Fibroblast of skin of right quadriceps (primary cell): ENCODE results near the gene KRT71.

Experiments
- DNase-seq: peaks from one replicate; pipeline ENCODE4 v3.0.0-alpha.2; 2013

KRT71 gene

DNA sequence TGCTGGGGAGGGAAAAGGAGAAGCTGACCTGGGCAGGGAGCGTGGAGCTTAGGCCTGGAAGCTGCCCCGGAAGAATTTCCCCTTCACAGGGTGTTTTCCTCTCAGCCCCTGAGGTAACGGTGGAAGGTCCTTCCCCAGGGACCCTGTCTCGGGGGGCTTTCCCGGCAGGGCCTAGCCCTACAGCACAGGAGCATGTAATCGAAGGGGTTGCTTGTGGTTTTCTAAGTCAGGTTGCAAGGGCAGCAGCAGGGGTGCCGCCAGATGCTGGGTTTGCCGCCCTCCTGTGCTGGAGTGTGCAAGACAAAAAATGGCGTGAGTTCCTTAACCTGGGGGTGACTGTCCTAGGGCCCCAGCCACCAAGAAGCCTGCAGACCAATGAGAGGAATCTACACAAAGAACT is 22.3 kb upstream of the KRT71 start:
- no peak for DNase-seq

DNA sequence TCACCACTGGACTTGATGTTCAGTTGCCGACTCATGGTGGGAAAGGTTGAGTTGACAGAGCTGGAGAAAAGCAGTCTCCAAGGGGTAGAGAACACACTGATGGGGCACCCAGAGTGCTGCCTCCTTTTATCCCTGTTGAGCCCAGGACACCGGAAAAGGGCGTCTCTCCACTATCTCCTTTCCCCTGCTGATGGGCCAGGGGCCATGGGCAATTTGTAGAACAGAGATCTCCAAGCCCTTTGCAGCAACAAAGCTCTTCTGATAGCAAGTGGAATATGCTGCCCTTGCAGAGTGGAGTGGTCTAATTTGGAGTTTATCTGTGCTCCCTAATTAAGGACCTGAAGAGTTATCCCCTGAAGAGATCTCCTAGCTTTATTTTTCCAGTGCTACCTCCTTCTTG is 20.8 kb upstream of the KRT71 start, which contains the start of gene KRT74:
Gene KRT74, minus strand, starts transcription at position 101 of the 400 bp plus-strand sequence. Its CDS starts 66 bp downstream, at position 35.
- no peak for DNase-seq

DNA sequence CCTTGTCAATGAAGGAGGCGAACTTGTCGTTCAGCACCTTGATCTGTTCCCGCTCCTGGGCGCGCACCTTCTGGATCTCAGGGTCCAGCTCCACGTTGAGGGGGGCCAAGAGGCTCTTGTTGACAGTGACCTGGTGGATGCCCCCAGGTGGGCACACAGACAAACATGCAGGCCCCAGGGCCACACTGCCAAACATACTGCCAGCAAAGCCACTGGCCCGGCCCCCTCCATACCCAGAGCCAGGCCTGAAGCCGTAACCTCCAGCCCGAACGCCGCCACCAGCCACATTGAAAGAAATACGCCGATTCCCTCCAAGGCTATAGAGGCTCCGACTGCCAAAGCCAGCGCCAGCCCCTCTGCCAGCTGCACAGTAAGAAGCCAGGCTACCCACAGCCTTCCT is 20.4 kb upstream of the KRT71 start:
- DNase-seq, result no peak

DNA sequence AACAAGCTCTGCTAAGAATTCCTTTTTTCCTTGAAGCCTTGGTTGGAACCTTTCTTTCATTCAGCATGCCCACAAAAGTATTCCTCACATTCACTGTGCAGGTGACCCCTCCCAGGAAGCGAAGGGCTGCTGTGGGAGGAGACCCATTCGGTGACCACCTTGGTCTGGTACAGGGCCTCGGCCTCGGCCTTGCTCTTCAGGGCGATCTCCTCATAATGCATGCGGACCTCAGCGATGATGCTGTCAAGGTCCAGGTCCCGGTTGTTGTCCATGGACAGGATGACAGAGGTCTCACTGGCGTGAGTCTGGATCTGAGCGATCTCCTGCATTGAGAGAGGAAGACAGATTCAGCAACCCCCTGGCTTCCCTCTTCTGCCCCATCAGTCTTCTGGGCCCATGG is 17.6 kb upstream of the KRT71 start:
- no peak for DNase-seq

DNA sequence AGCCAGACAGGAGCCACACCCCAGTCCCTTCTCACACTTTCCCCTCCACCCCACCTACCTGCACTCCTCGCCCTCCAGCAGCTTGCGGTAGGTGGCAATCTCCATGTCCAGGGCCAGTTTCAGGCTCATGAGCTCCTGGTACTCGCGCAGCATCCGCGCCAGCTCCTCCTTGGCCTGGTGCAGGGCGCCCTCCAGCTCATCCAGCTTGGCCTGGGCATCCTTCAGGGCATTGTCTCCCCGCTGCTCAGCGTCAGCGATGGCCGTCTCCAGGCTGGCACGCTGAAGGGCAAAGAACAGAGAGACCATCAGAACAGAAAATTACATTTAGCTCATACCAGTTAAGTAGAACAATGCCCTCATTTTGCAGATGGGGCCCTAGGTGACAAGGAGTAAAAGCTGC is 15.2 kb upstream of the KRT71 start:
- DNase-seq, result no peak

DNA sequence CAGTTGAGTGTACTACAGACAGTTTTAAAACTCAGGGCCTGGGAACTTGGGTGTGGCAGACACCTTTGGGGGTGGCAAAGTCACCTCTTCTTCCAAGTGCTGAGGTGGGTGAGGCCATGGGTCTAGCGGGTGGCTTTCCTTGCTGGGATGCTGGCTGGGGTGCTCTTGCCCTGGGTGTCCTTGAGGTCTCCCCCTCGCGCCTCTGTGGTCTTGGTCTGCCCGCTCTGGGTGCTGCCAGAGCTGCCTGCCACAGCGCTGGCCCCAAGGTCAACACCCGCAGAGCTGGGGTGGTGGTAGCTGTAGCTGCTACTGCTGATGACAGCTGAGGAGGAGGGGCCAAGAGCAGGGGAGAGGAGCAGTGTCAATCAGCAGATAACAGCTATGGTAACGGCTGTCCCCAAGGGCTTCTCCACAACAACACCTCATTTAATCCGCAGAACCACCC is 13.9 kb upstream of the KRT71 start:
- DNase-seq, result no peak

DNA sequence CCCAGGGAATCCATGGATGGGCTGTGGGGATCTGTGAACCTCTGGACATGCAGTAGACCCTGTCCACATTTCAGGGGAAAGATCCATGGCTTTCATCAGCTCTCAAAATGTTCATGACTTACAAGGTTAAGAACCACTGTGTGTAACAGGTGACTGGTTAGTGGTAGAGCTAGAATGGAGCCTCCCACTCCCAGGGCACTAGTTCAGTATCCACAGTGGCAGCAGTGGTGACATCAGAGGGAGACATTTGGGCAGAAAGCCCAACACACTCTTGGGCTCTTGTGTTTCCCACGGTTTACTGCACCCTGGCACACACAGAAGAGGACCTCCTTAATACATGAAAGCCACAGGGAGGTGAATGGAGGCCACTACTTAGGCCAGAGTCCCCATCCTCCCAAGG is 11.6 kb upstream of the KRT71 start:
- DNase-seq, result no peak

DNA sequence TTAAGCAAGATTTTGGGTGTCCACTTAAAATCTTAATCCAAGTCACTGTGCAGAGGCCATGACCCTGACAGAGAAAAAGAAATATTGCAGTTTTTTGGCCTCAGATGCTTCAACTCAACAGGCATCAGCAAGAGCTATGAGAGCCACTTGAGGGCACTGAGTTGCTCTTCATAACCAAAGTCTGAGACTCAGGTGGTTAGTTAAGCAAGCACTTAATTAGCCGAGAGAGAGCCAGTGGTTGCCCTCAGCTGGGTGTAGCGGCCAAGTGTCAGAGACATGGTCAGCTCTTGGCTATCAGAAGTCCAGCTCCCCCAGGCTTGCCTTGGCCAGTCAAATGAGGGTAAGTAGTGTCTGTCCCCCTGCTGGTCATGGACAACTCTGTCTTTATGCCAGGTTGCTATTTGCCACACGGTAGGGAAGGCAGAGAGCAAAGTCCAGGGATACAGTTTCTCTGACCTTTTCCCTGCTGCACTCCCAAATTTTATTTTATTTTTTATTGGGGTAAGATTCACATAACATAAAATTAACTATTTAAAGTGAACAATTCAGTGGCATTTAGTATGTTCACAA is 9.0 kb upstream of the KRT71 start:
- DNase-seq, result no peak

DNA sequence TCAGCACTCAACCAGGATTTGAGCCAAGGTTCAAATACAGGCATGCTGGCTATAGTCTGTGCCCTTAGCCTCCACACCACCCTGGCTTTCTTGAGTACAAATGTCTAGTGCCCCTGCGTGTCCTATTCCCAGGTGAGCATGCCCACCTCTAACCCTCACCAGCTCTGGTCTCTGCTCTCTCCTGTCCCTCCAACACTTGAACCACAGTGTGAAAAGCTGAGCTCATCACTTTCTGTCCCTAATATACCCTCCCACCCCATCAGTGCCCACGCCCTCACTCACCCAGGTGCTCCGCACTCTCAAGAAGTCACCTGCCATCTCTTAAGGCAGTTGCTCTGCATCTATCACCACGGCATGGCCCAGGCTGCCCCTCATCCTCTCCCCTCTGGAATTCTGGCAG is 7.0 kb upstream of the KRT71 start:
- no peak for DNase-seq

GRCh38 chr12:52558781-52559445 is 6.0 kb upstream of the KRT71 start:
- DNase-seq, result no peak

DNA sequence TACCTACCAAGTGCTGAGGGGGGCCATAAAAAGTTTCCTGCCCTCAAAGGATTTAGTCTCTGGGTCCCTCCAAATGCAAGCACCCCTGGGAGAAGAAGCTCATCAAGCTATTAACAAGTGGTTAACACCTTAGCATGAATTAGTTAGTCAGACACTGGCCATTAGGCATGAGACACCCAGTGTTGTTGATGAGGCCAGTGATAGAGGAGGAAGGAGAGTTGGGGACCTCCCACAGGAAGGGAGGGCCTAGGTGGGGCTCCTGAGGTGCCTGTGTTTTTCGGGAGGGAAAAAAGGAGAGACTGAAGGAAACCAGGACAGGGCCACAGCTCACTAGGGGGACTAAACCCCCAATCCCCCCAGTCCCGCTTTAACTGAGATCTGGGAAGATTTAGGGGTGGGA is 4.5 kb upstream of the KRT71 start:
- DNase-seq, result no peak

DNA sequence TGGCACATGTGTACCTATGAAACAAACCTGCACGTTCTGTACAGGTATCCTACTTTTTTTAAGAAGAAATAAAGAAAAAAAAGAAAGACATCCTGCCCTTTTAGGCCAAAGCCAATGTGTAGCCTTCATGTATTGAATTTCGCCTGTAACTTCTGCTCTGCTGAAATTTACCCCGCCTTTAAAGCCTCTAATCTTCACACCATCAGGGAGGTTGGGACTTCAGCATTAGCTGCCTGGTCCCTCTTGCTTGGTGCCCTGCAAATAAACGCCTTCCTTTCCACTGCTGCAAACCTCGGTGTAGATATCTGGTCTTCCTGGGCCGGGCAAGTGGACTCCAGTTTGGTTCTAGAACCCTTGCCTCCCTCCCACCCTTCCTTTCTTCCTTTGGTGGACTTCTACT is 2.6 kb upstream of the KRT71 start:
- no peak for DNase-seq

DNA sequence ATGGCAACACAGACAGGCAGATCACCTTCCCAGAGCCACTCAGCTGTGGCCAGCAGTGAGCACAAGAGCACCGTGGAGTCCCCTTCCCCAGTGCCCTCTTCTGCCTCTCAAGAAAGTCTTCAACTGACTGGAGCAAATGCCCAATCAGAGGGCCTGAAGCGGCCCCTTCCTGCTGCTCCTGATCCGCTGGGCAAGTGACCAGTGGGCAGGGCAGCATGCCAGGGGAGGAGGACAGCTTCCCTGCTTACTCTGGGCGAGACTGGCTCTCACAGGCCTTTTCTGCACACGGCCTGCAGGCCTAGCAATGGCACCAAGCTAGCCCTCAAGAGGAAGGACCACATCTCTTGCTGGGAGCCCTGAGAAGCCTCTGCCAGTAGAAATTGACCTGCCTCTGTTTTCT is 890 bp downstream of the KRT71 start:
- DNase-seq, result no peak

DNA sequence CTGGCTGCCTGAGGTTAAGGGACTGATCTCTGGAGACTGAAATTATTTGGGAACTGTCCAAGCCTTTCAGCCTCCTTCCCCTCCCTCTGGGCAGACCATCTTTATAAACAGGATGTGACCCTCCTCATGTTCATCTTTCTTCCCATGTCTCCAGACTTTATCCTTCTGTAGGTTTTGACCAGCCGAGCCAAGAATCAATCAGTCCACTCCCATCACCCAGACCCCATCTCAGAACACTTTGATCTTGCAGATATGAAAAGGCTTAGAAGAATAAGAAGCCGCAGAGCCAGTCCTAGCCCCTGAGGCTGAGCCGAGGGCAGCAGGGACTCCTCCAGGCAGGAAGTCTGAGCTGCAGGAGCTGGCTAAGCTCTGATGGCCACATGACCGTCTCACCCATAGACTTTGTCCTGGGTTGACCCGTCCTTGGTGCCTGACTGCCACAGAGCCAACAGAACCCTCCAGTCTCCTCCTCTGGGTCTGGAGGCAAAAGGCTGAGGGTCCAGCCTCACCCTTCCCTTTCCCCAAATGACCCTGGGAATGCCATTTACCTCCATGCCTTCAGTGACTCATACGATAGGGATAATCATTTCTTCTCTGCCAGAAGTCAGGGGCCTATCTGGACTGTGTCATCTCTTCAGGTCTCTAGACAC is 1.6 kb downstream of the KRT71 start:
- no peak for DNase-seq

- no peak for DNase-seq
Observed at GRCh38 chr12:52546126-52546525, 6.8 kb downstream of the KRT71 start.

- DNase-seq, result no peak
Observed at GRCh38 chr12:52543985-52544883, 8.7 kb downstream of the KRT71 start.

DNA sequence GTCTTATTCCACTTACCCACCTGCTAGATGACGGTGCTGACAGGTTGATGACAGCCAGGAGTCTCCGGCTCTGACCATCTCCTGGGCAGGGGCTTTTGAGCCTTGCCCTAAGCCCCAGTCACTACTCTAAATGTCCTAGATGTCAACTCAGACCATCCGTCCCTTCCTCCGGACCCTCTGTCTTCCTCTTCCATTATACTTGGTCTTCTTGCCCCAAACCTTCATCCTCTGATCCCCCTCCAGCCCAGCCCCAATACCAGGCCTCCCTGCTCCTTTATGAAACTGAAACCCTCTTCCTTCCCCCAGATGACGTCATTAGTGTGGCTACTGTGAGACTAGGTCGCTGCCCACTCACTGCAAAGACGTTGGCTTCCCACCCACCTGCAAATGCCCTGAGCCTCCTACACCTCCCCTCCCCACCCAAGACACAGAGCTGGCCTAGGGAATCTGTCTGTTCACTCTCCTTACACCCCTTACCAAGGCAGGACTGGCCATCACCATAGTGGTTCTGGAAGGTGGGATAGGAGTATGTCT is 10.1 kb downstream of the KRT71 start:
- no peak for DNase-seq

DNA sequence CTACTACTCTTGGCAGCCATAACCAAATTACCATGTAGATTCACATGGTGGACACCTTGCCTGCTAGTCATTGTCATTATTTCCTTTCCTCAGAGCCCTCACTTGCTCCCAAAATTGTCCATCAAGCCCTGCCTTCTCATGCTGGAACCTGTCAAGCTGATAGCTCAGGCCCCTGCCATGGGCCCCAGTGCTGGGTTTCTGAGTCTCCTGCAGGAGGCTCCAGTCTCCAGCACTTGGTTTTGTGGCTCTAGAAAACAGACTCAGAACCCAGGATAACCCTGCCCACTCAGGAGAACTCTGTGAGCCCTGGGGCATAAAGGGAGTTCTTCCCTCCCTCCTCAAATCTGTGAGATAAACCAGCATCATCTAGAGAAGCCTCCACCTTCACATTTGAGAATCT is 10.8 kb downstream of the KRT71 start:
- no peak for DNase-seq

DNA sequence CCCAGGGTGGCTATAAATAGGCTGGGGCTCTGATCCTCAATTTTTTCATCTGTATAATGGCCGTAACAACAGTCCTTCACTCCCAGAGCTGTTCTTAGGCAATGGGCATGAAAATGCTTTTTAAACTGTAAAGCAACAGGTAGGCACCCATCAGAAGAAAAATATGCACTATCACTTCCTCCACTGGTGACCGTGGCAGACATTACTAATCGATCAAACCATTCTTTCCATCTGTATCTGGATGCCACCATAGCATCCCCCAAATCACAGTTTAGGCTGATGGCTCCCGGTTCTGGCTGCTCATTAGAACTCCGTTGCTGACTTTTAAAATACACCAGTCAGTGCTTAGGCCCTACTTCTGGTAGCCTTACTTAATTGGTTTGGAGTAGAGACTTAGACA is 11.2 kb downstream of the KRT71 start:
- no peak for DNase-seq

DNA sequence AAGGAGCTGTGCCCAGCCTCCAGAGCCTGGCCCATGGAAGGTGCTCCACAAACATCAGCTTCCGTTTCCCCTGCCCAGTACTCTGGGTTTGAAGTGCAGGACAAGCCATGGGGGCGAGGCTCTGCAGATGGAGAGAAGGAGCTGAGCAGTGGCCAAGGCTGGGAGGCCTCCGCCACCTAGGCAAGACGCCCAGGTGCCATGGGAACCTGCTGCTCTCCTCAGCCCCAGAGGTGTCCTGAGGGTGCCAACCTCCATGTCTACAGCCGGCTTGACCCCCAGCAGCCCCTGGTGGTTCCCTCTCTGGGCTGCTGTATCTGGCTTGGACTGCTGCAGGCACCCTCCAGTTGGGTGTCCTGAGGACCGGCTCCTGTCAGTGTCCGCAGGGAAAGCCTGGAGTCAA is 12.4 kb downstream of the KRT71 start:
- DNase-seq, result no peak

- no peak for DNase-seq
Observed at GRCh38 chr12:52539821-52540173, 13.1 kb downstream of the KRT71 start.

DNA sequence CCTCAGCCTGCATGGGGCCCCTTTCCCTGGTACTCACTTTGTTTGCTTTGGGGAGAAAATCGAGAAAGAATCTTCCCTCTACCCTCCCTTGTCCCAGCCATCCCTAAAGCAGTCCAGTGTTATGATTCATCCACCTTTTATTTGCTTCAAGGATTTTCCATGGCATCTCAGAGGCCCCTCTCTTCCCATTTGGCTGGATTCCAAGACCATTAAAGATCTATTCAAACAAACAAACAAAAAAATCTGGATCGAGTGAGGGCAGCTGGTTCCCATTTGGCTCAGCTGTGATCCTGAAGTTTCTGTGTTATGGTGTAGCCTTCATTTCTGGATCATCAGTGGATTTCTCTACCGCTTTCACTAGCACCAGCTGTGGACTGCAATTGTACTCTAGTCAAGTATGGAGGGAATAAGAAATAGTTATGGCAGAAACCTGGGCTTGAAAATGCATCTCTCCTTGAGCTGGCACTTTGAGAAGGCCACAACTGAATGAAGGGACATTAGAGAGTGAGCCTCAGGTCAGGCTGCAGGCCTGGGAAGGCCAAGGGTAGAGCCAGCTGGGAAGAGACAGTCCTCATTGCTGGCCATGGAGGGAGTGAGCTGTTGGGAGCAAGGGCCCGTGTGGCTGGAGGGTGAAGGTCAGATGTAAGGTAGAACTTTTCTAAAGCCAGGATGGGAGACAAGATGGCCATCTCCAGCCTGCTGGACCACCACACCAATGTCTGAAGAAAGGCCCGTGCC is 13.7 kb downstream of the KRT71 start:
- DNase-seq, result peak; percentile 92

DNA sequence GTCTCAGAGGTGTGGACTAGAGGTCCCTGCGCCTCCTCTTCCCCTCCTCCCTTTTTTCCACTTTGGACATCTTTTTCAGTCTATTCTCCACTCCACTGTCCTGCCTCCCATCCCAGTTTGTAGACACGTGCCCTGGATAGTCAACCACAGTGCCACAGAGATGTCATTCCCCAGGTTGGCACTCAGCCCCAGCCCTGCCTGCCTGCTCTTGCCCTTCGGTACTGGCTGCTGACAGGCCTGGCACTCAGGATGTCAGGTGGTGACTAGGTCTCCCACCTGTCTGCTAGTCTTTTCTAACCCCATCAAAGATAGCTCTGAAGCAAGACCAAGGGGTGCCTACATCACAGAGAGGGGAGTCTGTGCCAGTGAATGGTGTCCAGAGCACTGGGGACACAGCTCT is 15.8 kb downstream of the KRT71 start:
- no peak for DNase-seq
